ENCODE data around the gene PARP12.

DNA sequence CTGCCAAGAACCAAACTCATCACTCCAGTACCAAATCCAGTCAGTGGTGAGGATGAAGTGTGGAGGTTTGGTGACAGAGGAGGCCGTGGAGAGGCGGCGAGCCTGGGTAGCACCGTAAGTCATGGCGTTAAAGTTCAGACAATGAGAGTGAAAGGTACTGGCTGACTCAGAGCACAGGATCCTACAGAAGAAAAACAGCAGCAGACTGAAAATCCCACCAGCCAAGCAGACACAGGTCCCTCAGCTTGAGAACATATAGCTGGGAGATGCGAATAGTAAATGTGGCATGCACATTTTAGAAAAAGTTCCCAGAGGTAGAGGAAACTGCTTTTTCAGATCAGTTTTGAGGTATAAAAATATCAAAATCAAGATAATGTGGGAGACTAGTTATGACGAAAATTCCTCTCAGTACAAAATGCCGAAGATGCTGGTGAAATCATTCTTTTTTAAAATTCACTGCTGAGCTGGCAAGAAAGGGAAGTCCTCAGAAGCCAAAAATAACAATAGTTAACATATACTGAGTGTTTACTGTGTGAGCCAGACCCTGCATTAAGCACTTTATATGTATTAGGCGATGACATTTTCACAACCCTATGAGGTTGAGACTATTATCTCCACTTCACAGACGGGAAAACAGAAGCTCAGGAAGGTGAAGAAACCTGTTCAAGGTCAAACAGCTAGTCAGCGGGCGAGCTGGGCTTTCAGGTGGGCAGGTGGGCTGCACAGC lies 20.9 kb downstream of the PARP12 start:
- TF ChIP-seq, protein P1, sequence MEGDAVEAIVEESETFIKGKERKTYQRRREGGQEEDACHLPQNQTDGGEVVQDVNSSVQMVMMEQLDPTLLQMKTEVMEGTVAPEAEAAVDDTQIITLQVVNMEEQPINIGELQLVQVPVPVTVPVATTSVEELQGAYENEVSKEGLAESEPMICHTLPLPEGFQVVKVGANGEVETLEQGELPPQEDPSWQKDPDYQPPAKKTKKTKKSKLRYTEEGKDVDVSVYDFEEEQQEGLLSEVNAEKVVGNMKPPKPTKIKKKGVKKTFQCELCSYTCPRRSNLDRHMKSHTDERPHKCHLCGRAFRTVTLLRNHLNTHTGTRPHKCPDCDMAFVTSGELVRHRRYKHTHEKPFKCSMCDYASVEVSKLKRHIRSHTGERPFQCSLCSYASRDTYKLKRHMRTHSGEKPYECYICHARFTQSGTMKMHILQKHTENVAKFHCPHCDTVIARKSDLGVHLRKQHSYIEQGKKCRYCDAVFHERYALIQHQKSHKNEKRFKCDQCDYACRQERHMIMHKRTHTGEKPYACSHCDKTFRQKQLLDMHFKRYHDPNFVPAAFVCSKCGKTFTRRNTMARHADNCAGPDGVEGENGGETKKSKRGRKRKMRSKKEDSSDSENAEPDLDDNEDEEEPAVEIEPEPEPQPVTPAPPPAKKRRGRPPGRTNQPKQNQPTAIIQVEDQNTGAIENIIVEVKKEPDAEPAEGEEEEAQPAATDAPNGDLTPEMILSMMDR (IDR thresholded peaks at IDR 0.05) = no peak
- TF ChIP-seq POLR2A (IDR thresholded peaks at IDR 0.05) = no peak

Measured in prostate gland (tissue), 2 donors.